ENCODE measurements around the gene ZBTB4.

ZBTB4 gene

DNA sequence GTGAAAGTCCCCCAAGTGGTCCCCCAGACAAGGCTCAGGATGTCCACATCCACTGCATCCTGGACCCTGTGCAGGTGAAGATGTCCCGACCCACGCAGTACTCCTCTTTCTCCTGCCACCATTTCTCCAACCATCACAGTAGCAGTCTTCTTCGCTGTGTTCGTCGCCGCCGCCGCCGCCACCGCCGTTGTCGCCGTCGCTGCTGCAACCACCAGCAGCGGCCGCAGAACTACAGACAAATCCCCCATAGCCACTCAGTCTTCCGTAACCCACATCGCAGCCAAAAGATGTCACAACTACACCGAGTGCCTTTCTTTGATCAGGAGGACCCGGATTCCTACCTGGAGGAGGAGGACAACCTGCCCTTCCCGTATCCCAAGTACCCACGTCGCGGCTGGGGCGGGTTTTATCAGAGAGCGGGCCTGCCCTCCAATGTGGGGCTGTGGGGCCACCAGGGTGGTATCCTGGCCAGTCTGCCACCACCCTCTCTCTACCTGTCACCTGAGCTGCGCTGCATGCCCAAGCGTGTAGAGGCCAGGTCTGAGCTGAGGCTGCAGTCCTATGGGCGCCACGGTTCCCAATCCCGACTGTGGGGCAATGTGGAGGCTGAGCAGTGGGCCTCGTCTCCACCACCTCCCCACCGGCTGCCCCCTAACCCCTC, 53.1 kb downstream of the ZBTB4 start:
- DNase-seq (ENCODE audit: low read depth in 1 of 2, low spot score in 1 of 2), result no peak

GRCh38 chr17:7425756-7426155, 53.7 kb downstream of the ZBTB4 start:
- DNase-seq (ENCODE audit: low read depth in 1 of 2, low spot score in 1 of 2), result no peak

DNA sequence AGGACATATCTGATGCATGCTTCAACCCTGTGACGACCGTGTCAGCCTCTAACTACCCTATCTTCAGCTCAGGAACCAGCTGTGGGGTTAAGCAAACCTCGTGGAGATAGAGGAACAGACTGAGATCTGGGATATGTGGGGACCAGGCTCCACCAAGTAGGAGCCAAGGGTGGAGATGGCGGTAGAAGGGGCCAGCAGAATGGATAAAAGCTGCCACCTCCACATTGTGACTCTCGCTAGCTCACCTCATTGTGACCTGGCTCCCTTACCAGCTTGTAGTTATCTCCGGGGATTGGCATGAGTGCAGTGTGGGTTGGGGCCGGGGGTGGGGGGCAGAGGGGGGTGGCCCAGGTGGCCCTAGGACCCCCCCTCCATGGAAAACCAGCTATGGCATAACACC, 54.1 kb downstream of the ZBTB4 start, which contains the start of gene SPEM2:
Gene SPEM2 (plus strand): TSS at position 301 of the 400 bp plus-strand sequence. CDS start 73 bp downstream, at position 374.
- no peak for DNase-seq (ENCODE audit: low read depth in 1 of 2, low spot score in 1 of 2)

DNA sequence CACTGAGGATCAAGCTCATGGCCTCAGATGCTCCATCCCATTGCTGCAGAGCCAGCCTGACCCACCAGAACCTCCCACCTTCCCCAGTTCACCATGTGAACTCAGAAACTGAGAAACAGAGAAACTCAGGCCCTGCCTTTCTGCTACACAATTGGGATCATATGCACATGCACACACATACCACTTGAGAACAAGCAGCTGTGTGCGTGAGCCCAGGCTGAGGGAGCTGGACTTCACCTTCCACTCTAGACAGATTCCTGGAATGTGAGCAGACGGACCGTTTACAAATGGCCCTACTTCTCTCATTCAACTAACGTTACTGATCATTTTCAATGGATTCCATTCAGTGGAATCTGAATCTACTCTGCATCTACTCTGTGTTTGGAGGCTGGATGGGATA, 55.8 kb downstream of the ZBTB4 start:
- DNase-seq (ENCODE audit: low read depth in 1 of 2, low spot score in 1 of 2), result no peak

- DNase-seq (ENCODE audit: low read depth in 1 of 2, low spot score in 1 of 2), result no peak
Observed at GRCh38 chr17:7421186-7421585, 58.2 kb downstream of the ZBTB4 start.

GRCh38 chr17:7419819-7420610, 59.4 kb downstream of the ZBTB4 start, which contains the start of gene SPEM1:
SPEM1 (plus strand) TSS chr17:7420324; CDS start chr17:7420385, 61 bp downstream.
- DNase-seq (ENCODE audit: low read depth in 1 of 2, low spot score in 1 of 2), result no peak

GRCh38 chr17:7418472-7419152, 60.8 kb downstream of the ZBTB4 start:
- DNase-seq (ENCODE audit: low read depth in 1 of 2, low spot score in 1 of 2), result no peak

DNA sequence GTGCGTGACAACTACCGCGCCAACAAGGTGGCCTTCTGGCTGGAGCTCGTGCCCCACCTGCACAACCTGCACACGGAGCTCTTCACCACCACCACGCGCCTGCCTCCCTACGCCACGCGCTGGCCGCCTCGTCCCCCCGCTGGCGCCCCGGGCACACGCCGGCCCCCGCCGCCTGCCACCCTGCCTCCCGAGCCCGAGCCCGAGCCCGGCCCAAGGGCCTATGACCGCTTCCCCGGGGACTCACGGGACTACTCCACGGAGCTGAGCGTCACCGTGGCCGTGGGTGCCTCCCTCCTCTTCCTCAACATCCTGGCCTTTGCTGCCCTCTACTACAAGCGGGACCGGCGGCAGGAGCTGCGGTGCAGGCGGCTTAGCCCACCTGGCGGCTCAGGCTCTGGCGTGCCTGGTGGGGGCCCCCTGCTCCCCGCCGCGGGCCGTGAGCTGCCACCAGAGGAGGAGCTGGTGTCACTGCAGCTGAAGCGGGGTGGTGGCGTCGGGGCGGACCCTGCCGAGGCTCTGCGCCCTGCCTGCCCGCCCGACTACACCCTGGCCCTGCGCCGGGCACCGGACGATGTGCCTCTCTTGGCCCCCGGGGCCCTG, 62.3 kb downstream of the ZBTB4 start:
- DNase-seq (ENCODE audit: low read depth in 1 of 2, low spot score in 1 of 2), result no peak

DNA sequence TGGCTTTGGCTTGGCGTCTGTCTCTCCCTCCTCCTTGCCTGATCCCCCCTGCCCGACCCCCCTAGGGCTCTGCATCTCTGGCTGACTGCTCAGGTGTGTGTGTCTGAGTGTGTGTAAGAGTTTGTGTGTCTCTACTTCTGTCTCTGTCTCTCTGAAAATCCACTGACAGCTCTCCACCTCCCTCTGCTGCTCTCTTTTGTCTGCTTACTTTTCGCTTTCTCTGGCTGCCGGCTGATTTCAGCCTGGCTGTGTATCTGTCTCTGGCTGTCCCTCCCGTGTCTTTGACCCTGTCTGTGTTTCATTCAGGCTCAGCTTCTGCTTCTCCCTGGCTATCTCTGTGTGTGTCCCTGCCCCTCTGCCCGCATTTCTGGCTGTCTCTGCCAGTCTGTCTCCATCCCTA, 63.1 kb downstream of the ZBTB4 start:
- DNase-seq (ENCODE audit: low read depth in 1 of 2, low spot score in 1 of 2), result no peak

DNA sequence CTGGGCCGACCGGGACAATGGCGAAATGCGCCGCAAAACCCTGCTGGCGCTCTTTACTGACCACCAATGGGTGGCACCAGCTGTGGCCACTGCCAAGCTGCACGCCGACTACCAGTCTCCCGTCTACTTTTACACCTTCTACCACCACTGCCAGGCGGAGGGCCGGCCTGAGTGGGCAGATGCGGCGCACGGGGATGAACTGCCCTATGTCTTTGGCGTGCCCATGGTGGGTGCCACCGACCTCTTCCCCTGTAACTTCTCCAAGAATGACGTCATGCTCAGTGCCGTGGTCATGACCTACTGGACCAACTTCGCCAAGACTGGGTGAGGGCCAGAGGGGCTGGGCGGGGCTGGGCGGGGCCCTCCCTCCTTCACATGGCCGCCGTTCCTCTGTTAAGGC, 63.6 kb downstream of the ZBTB4 start:
- DNase-seq (ENCODE audit: low read depth in 1 of 2, low spot score in 1 of 2), result no peak

GRCh38 chr17:7414837-7415236, 64.6 kb downstream of the ZBTB4 start:
- DNase-seq (ENCODE audit: low read depth in 1 of 2, low spot score in 1 of 2), result no peak

GRCh38 chr17:7413346-7413985, 66.0 kb downstream of the ZBTB4 start:
- DNase-seq (ENCODE audit: low read depth in 1 of 2, low spot score in 1 of 2), result no peak

GRCh38 chr17:7411427-7411750, 68.0 kb downstream of the ZBTB4 start:
- no peak for DNase-seq (ENCODE audit: low read depth in 1 of 2, low spot score in 1 of 2)

DNA sequence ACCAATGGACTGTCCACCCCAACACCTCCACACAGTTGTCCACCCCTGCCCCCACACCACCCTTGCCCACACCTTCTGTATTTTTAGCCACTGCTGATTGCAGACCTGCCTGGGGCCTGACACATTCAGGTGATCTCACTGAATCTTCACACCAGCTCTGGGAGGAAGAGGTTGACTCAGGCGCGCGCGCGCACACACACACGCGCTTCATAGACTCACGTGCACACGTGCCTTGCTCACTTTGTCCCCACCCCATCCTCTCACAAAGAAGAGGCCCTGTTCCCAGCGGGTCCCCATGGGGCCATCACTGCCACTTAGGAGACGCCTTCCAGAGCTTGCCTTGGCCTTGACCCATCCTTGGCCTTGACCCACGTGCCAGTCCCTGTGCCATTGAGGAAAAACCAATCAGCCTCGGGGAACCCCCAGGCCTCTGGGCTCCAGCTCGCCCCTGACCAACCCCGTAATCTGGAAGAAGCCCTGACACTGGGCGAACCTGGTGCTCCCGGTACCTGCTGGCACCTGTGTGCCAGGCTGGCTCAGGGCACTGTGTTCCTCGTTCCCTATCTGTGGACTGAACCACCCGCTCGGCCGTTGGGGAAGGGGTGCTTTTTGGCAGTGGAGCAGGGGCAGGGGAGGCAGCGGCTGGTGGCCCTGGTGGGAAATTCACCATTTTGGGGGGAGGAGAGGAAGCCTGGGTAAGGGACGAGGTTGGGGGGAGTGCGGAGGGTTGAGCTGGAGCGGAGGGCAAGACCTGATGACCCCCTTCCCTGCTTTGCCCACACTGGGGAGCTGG, 68.6 kb downstream of the ZBTB4 start:
- no peak for DNase-seq (ENCODE audit: low read depth in 1 of 2, low spot score in 1 of 2)

- DNase-seq (ENCODE audit: low read depth in 1 of 2, low spot score in 1 of 2), result no peak
Observed at GRCh38 chr17:7409716-7410115, 69.7 kb downstream of the ZBTB4 start.

Measured in stimulated activated CD4-positive, alpha-beta T cell treated with anti-CD3 and anti-CD28 coated beads, Interleukin-15, amount 100 ng/mL, for 1 hour (primary cell).